AG09309 (cell line): ENCODE data around the gene TSPAN6.
A peak's percentile ranks its signal among the peaks of the same experiment; 100 is the strongest.

Experiments used
- DNase-seq: peaks from one replicate; pipeline ENCODE4 v3.0.0-alpha.2; 2010; ENCODE audit warnings: low read depth
- H3K4me3 ChIP-seq: 2 replicates; pipeline ENCODE4 v1.5.1; 2011; ENCODE audit warnings: mild to moderate bottlenecking, low read depth, low read length, moderate library complexity; ENCODE audit not compliant: control insufficient read depth
- CTCF ChIP-seq: IDR thresholded peaks from 2 replicates; pipeline ENCODE4 v1.5.1; 2011; ENCODE audit warnings: mild to moderate bottlenecking, low read depth, low read length, inconsistent platforms; ENCODE audit not compliant: insufficient read depth, control insufficient read depth; ENCODE audit errors: missing control alignments

TSPAN6 gene

GRCh38 chrX:100677611-100678181, 41.1 kb upstream of the TSPAN6 start:
- DNase-seq, result no peak
- TF ChIP-seq CTCF, result no peak
- no peak overlapping the region for H3K4me3 ChIP-seq

- no peak for DNase-seq
- H3K4me3 ChIP-seq, result no peak overlapping the region
- no peak for TF ChIP-seq CTCF
These were observed 38.1 kb upstream of the TSPAN6 start for GRCh38 chrX:100674705-100675104.

- DNase-seq, result peak; percentile 33
- no peak overlapping the region for H3K4me3 ChIP-seq
These were observed 36.9 kb upstream of the TSPAN6 start for GRCh38 chrX:100673397-100673953.

GRCh38 chrX:100672966-100673365, 36.4 kb upstream of the TSPAN6 start:
- no peak overlapping the region for H3K4me3 ChIP-seq
- TF ChIP-seq CTCF, result no peak
- no peak for DNase-seq

More at GRCh38 chrX:100673397-100673953, 36.9 kb upstream of the TSPAN6 start:
- TF ChIP-seq CTCF, result no peak

GRCh38 chrX:100663642-100664041, 27.0 kb upstream of the TSPAN6 start:
- H3K4me3 ChIP-seq, result no peak overlapping the region
- TF ChIP-seq CTCF, result no peak
- no peak for DNase-seq

GRCh38 chrX:100662796-100663195, 26.2 kb upstream of the TSPAN6 start:
- no peak for TF ChIP-seq CTCF
- no peak overlapping the region for H3K4me3 ChIP-seq
- DNase-seq, result no peak
